Esophagus muscularis mucosa (tissue), 4 donors: ENCODE data around the gene PHF19. TPM values are rescaled to one million over a fixed set of nuclear protein-coding genes. Genes with fewer than 3 reads are reported as not detected.

Source experiments
- DNase-seq: peaks from one replicate; pipeline ENCODE4 v3.0.0-alpha.2; 2017; ENCODE audit errors: extremely low spot score
- H3K27ac ChIP-seq, 4 donors: fragments of 200-600 bp; sonication (generic); replicated peaks in 1 of 4; 1 replicate in 3 of 4; 2 replicates in 1 of 4; pipeline ENCODE4 v1.5.1; 2016 to 2019; ENCODE audit warnings: mild to moderate bottlenecking in 1 of 4
- H3K27me3 ChIP-seq, 4 donors: fragments of 200-600 bp; sonication (generic); one replicate each; pipeline versions ENCODE4 v1.5.1 to v1.6.0; 2016 to 2019
- H3K36me3 ChIP-seq, 4 donors: fragments of 200-600 bp; sonication (generic); one replicate each; pipeline ENCODE4 v1.5.1; 2016 to 2019
- H3K4me1 ChIP-seq, 4 donors: fragments of 200-600 bp; sonication (generic); one replicate each; pipeline ENCODE4 v1.5.1; 2016 to 2019
- H3K4me3 ChIP-seq, 4 donors: fragments of 200-600 bp; sonication (generic); 1 replicate in 2 of 4; 2 replicates in 2 of 4; pipeline ENCODE4 v1.5.1; 2016 to 2019; ENCODE audit warnings: mild to moderate bottlenecking in 4 of 4, moderate library complexity in 1 of 4
- H3K9me3 ChIP-seq, 4 donors: fragments of 200-600 bp; sonication (generic); 1 replicate in 3 of 4; 2 replicates in 1 of 4; pipeline ENCODE4 v1.5.1; 2016 to 2019
- CTCF ChIP-seq, 3 experiments: fragments of 200-600 bp in 2 of 3; fragments of 450-650 bp in 1 of 3; sonication (generic) in 2 of 3; IDR thresholded peaks; one replicate each; pipeline ENCODE4 v1.5.1; 2017 to 2019; ENCODE audit warnings: antibody characterized with exemption in 3 of 3, mild to moderate bottlenecking in 2 of 3, moderate library complexity in 1 of 3
- EP300 ChIP-seq: sonication (generic); formaldehyde crosslinking; IDR thresholded peaks from one replicate; pipeline ENCODE4 v1.6.1; 2017; ENCODE audit warnings: antibody characterized with exemption
- POLR2A ChIP-seq: fragments of 450-650 bp; IDR thresholded peaks from one replicate; pipeline ENCODE4 v1.6.1; 2017; ENCODE audit warnings: antibody characterized with exemption, moderate library complexity, mild to moderate bottlenecking, low read depth
- POLR2AphosphoS5 ChIP-seq, 2 donors: sonication (generic); formaldehyde crosslinking; IDR thresholded peaks; one replicate each; pipeline ENCODE4 v1.6.1; 2017; ENCODE audit warnings: antibody characterized with exemption in 2 of 2
- WGBS: methylation state at CpG from one replicate; pipeline ENCODE4 v1.1.5; 2018; 5-methylcytosine and 5-hydroxymethylcytosine counted together
- intact Hi-C: fragments of 100-400 bp; cut with DNase I; formaldehyde crosslinking; loops from one replicate; pipeline ENCODE4 v1.15.1; 2023
- total RNA-seq, 4 donors: library from RNA; depleted of rRNA; stranded (reverse); fragments of >200 nt; gene quantifications; one replicate each; pipeline versions ENCODE4 v1.1.0 to v1.2.1, GENCODE V29; 2016

The PHF19 gene
- total RNA-seq, 4 donors from 2014 or later = 36.4 to 57.7 (median 47.8) TPM

DNA sequence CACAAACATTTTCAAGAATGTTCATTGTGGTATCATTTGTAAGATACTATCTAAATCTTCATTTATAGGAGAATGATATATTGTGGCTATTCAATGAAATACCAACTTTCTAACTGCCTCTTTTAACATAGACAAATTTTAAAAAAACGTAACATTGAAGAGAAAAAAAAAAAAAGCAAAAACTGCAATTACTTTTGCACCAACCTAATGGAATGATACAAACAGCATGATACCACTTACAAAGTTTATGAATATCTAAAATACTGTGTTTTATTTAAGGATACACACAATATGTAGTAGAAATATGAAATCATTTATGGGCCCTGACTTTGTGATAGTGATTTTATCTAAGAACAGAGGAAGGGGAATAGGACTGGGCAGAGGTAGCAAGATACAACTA lies 58.4 kb downstream of the PHF19 start:
- intact Hi-C loops = no loop called here
- TF ChIP-seq EP300 (no peak), POLR2A (no peak), POLR2AphosphoS5 (IDR thresholded peaks at IDR 0.05) (no peak), CTCF (IDR thresholded peaks at IDR 0.05) (no peak)

GRCh38 chr9:120815075-120815474 lies 61.9 kb downstream of the PHF19 start:
- no peaks in the 10 kb centered on the region for H3K9me3 ChIP-seq
- H3K4me1 ChIP-seq = no peaks in the 10 kb centered on the region
- WGBS = 95% methylated on average over 4 of the region's 4 CpGs
- H3K27me3 ChIP-seq = no peaks in the 10 kb centered on the region
- H3K27ac ChIP-seq = no peak overlapping the region
- no peak for DNase-seq
- peaks cover 25 to 61% (median 39%) of the 10 kb centered on the region in 4 donors for H3K36me3 ChIP-seq
- TF ChIP-seq POLR2A (no peak), POLR2AphosphoS5 (IDR thresholded peaks at IDR 0.05) (no peak), EP300 (no peak), CTCF (IDR thresholded peaks at IDR 0.05) (no peak)
- intact Hi-C loops = no loop called here
- H3K4me3 ChIP-seq = no peak overlapping the region

More for the DNA sequence above, 58.4 kb downstream of the PHF19 start:
- WGBS = 94% methylated on average over 1 of the region's 1 CpG
- Histone ChIP-seq H3K4me1 (no peaks in the 10 kb centered on the region), H3K27ac (no peak overlapping the region), H3K4me3 (no peak overlapping the region), H3K9me3 (no peaks in the 10 kb centered on the region), H3K36me3 (peaks cover 51 to 96% (median 68%) of the 10 kb centered on the region in 4 donors), H3K27me3 (no peaks in the 10 kb centered on the region)
- DNase-seq = no peak

DNA sequence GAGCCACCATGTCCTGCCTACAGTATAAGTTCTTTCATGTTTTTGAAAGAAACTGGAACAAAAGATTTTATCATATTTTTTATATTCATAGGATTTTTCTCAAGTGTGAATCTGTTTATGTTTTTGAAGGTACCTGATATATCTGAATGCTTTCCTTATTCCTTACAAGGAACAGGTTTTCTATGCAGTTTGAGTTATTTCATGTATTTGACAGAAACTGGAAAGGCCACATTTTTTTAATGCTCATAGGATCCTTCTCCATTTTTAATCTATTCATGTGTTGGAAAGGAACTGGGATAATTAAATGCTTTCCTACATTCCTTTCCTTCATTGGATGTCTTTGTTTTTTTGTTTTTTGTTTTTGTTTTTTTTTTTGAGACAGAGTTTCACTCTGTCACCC lies 68.1 kb downstream of the PHF19 start:
- no peak for DNase-seq
- Histone ChIP-seq H3K4me1 (no peaks in the 10 kb centered on the region), H3K36me3 (peaks cover 0 to under 1% (median 0%) of the 10 kb centered on the region in 4 donors), H3K27ac (no peak overlapping the region), H3K27me3 (no peaks in the 10 kb centered on the region), H3K4me3 (no peak overlapping the region), H3K9me3 (peaks cover 0 to 29% (median 14%) of the 10 kb centered on the region in 4 donors)
- intact Hi-C loops = no loop called here
- TF ChIP-seq POLR2AphosphoS5 (IDR thresholded peaks at IDR 0.05) (no peak), CTCF (IDR thresholded peaks at IDR 0.05) (no peak), EP300 (no peak), POLR2A (no peak)

DNA sequence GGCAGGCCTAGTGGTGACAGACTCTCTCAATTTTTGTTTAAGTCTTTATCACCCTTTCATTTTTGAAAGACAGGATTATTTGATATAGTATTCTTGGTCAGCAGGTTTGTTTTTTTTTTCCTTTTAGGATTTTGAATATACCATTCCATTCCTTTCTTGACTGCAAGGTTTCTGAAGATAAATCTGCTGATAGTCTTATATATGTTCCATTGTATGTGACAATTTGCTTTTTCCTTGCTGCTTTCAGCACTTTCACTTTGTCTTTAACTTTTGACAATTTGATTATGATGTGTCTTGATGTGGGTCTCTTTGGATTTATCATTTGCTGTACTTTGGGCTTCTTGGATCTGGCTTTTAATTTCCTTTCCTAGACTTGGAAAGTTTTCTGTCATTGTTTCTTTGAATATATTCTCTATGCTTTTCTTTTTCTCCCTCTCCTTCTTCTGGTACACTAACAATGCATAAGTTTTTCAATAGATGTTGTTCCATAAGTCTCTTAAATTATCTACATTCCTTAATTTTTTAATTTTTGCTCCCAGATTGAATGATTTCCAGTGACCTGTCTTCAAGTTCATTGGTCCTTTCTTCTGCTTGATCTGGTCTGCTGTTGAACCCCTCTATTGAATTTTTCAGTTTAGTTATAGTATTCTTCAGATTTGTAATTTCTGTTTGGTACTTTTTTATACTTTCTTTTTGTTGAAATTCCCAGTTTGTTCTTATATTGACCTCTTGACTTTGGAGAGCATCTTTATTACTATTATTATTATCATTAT lies 69.2 kb downstream of the PHF19 start:
- Histone ChIP-seq H3K4me3 (no peak overlapping the region), H3K36me3 (no peaks in the 10 kb centered on the region), H3K27me3 (no peaks in the 10 kb centered on the region), H3K9me3 (peaks cover 0 to 29% (median 14%) of the 10 kb centered on the region in 4 donors), H3K4me1 (no peaks in the 10 kb centered on the region), H3K27ac (no peak overlapping the region)
- intact Hi-C loops = no loop called here
- DNase-seq = no peak
- no peak for TF ChIP-seq EP300
- no peak for TF ChIP-seq CTCF (IDR thresholded peaks at IDR 0.05)

Other genes starting within 250 kb of the PHF19 start
- 10 to 100 TPM; 17.1 to 23.1 (median 18.9) TPM for gene MEGF9, start 162.7 kb downstream of the PHF19 start, total RNA-seq
- gene FBXW2, start 83.8 kb downstream of the PHF19 start, total RNA-seq = 10 to 100 TPM; 36.9 to 55.9 (median 53.2) TPM
- gene PSMD5, start 34.3 kb downstream of the PHF19 start, total RNA-seq = 10 to 100 TPM; 22.0 to 30.7 (median 25.8) TPM
- gene TRAF1, start 49.6 kb upstream of the PHF19 start, total RNA-seq = 1 to 10 TPM; 4.0 to 7.4 (median 5.5) TPM
- gene C5, start 173.1 kb upstream of the PHF19 start, total RNA-seq = 1 to 10 TPM; 3.6 to 6.6 (median 4.6) TPM
- gene CNTRL, start 197.8 kb upstream of the PHF19 start, total RNA-seq = 10 to 100 TPM in 2 of 4 donors, 1 to 10 TPM in 2; 7.8 to 14.1 (median 11.2) TPM